Neuronal stem cell (in vitro differentiated cells): ENCODE results near the gene LOXL1.
"Not testable (repeated sequence)": the region's sequence is repeated elsewhere in the genome, so short reads cannot be mapped to it uniquely, and the experiment has no call there.

Source experiments
- DNase-seq: peaks from one replicate; pipeline ENCODE4 v3.0.0-alpha.2; 2013; ENCODE audit warnings: low spot score
- H2AFZ ChIP-seq: one replicate; pipeline ENCODE4 v1.6.1; 2013; ENCODE audit warnings: mild to moderate bottlenecking, low read length, inconsistent platforms
- H2AK5ac ChIP-seq: 2 replicates; pipeline ENCODE4 v1.6.1; 2013; ENCODE audit warnings: low read depth, mild to moderate bottlenecking, inconsistent platforms, low read length, moderate library complexity, mixed read lengths
- H2BK120ac ChIP-seq: 2 replicates; pipeline ENCODE4 v1.6.1; 2013; ENCODE audit warnings: low read depth, mild to moderate bottlenecking, inconsistent platforms, low read length, moderate library complexity, mixed read lengths
- H2BK12ac ChIP-seq: one replicate; pipeline ENCODE4 v1.6.1; 2013; ENCODE audit warnings: low read length, inconsistent platforms
- H2BK15ac ChIP-seq: 2 replicates; pipeline ENCODE4 v1.6.1; 2013; ENCODE audit warnings: mild to moderate bottlenecking, low read length, inconsistent platforms, mixed read lengths
- H2BK5ac ChIP-seq: one replicate; pipeline ENCODE4 v1.6.1; 2013; ENCODE audit warnings: inconsistent platforms, mild to moderate bottlenecking, low read length, moderate library complexity
- H3K14ac ChIP-seq: one replicate; pipeline ENCODE4 v1.6.1; 2013; ENCODE audit warnings: low read length, inconsistent platforms
- H3K18ac ChIP-seq: 2 replicates; pipeline ENCODE4 v1.6.1; 2013; ENCODE audit warnings: low read length, inconsistent platforms
- H3K23ac ChIP-seq: 2 replicates; pipeline ENCODE4 v1.6.1; 2013; ENCODE audit warnings: low read depth, mild to moderate bottlenecking, mixed read lengths, low read length, inconsistent platforms; ENCODE audit not compliant: poor library complexity
- H3K27ac ChIP-seq: replicated peaks from 3 replicates; pipeline ENCODE4 v1.5.1; 2013; ENCODE audit warnings: low read length, inconsistent platforms
- H3K27me3 ChIP-seq, 3 experiments: 2 replicates each; pipeline ENCODE4 v1.6.1; 2013; ENCODE audit warnings: low read length in 3 of 3, mild to moderate bottlenecking in 2 of 3, inconsistent platforms in 1 of 3, low read depth in 1 of 3, mixed read lengths in 1 of 3, moderate library complexity in 1 of 3; ENCODE audit not compliant: control insufficient read depth in 3 of 3, insufficient read depth in 3 of 3
- H3K36me3 ChIP-seq, 2 donors: replicated peaks in 1 of 2; 2 replicates each; pipeline ENCODE4 v1.6.1; 2013; ENCODE audit warnings: low read length in 2 of 2; ENCODE audit not compliant: control insufficient read depth in 2 of 2, insufficient read depth in 2 of 2
- H3K4ac ChIP-seq: 2 replicates; pipeline ENCODE4 v1.6.1; 2013; ENCODE audit warnings: inconsistent platforms, mild to moderate bottlenecking, low read length, moderate library complexity
- H3K4me1 ChIP-seq, 2 donors: 1 replicate in 1 of 2; 2 replicates in 1 of 2; pipeline ENCODE4 v1.6.1; 2013; ENCODE audit warnings: low read length in 2 of 2, low read depth in 1 of 2; ENCODE audit not compliant: control insufficient read depth in 2 of 2, insufficient read depth in 1 of 2
- H3K4me2 ChIP-seq: one replicate; pipeline ENCODE4 v1.6.1; 2013; ENCODE audit warnings: mild to moderate bottlenecking, low read length, inconsistent platforms; ENCODE audit not compliant: insufficient read depth, poor library complexity, severe bottlenecking
- H3K4me3 ChIP-seq, 2 donors: 2 replicates each; pipeline ENCODE4 v1.5.1; 2013; ENCODE audit warnings: low read length in 2 of 2, mild to moderate bottlenecking in 2 of 2, inconsistent platforms in 1 of 2, moderate library complexity in 1 of 2
- H3K79me1 ChIP-seq: one replicate; pipeline ENCODE4 v1.6.1; 2013; ENCODE audit warnings: low read depth, mild to moderate bottlenecking, inconsistent platforms, low read length, moderate library complexity
- H3K9ac ChIP-seq: one replicate; pipeline ENCODE4 v1.6.1; 2013; ENCODE audit warnings: mild to moderate bottlenecking, low read depth, low read length, inconsistent platforms; ENCODE audit not compliant: poor library complexity
- H3K9me3 ChIP-seq, 2 donors: replicated peaks in 1 of 2; 2 replicates each; pipeline versions ENCODE3 to v1.6.1; 2013; ENCODE audit warnings: low read length in 2 of 2, mild to moderate bottlenecking in 2 of 2, inconsistent platforms in 1 of 2, low read depth in 1 of 2, mixed read lengths in 1 of 2, moderate library complexity in 1 of 2; ENCODE audit not compliant: control insufficient read depth in 2 of 2, insufficient read depth in 1 of 2
- H4K8ac ChIP-seq: one replicate; pipeline ENCODE4 v1.6.1; 2013; ENCODE audit warnings: low read depth, mild to moderate bottlenecking, inconsistent platforms, low read length, moderate library complexity
- H4K91ac ChIP-seq: one replicate; pipeline ENCODE4 v1.6.1; 2013; ENCODE audit warnings: low read length, low read depth, mild to moderate bottlenecking, inconsistent platforms; ENCODE audit not compliant: poor library complexity
- WGBS, 2 donors: extraction: QIAGEN DNeasy Blood & Tissue Kit; methylation state at CpG; one replicate each; pipeline ENCODE4 v1.1.7; 2013; ENCODE audit warnings: missing lambda C conversion rate in 2 of 2, mixed read lengths in 1 of 2; ENCODE audit not compliant: insufficient read length in 2 of 2, insufficient replicate concordance in 1 of 2; ENCODE audit errors: extremely low coverage in 2 of 2; 5-methylcytosine and 5-hydroxymethylcytosine counted together

Gene LOXL1

DNA sequence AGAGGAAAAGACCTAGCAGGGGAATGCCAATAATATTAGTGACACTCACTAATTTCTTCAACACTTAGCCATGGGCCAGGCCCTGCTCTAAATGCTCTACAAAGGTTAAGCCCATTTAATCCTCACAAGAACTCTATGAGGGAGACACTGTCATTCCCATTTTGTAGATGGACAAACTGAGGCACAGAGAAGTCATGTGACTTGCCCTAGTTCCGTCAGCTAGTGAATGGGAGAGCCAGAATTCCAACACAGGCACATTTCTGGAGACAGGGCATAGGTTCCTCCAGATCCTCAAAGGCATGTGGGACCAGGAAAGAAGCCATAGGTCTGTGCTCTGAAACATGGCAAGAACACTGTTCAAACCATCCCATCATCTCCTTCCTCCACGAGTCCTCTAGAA, 31.5 kb downstream of the LOXL1 start:
- H4K91ac ChIP-seq: no peak overlapping the region
- no peak overlapping the region for H3K27ac ChIP-seq
- H3K4ac ChIP-seq: no peak overlapping the region
- no peak overlapping the region for H2BK5ac ChIP-seq
- no peak overlapping the region for H3K18ac ChIP-seq
- H3K9me3 ChIP-seq: no peaks in the 10 kb centered on the region
- H3K36me3 ChIP-seq: no peaks in the 10 kb centered on the region
- H2BK15ac ChIP-seq: no peak overlapping the region
- H2AK5ac ChIP-seq: no peak overlapping the region
- no peak overlapping the region for H2AFZ ChIP-seq
- no peak overlapping the region for H2BK120ac ChIP-seq
- DNase-seq: no peak
- no peak overlapping the region for H3K4me3 ChIP-seq
- no peak overlapping the region for H4K8ac ChIP-seq
- H3K4me2 ChIP-seq: no peak overlapping the region
- H2BK12ac ChIP-seq: no peak overlapping the region
- H3K23ac ChIP-seq: no peak overlapping the region
- peaks cover 0 to 9% (median 0%) of the 10 kb centered on the region in 3 experiments for H3K27me3 ChIP-seq
- H3K14ac ChIP-seq: no peak overlapping the region
- no peaks in the 10 kb centered on the region for H3K79me1 ChIP-seq
- H3K4me1 ChIP-seq: no peaks in the 10 kb centered on the region
- no peak overlapping the region for H3K9ac ChIP-seq
- WGBS, 2 donors: no CpG with 5 or more reads among the region's 2 CpGs

DNA sequence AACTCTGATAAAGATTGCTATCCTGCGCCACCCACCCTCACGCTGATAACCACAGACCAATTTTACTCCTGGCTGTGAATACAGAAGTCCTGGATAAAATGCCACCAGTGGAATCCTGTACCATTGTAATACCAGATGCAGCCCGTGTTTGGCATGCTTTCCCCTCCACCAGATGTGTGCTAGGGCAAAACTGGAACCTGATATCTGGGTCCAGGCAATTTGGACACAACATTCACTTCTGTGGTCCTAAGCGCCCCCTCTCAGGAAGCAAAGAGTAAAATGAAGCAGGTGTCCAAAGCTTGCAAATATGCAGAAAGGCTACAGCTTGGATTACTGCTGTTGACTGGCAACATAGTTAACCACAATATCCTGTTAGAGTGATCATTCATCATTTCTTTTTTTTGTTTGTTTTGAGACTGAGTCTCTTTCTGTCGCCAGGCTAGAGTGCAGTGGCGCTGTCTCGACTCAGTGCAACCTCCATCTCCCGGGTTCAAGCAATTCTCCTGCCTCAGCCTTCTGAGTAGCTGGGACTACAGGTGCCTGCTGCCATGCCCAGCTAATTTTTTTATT, 32.8 kb downstream of the LOXL1 start:
- no peak overlapping the region for H2BK12ac ChIP-seq
- no peak overlapping the region for H2AFZ ChIP-seq
- H4K91ac ChIP-seq: no peak overlapping the region
- H3K79me1 ChIP-seq: no peaks in the 10 kb centered on the region
- no peak overlapping the region for H2BK120ac ChIP-seq
- no peak overlapping the region for H2AK5ac ChIP-seq
- WGBS, 2 donors: no CpG with 5 or more reads among the region's 8 CpGs
- no peak overlapping the region for H4K8ac ChIP-seq
- no peak overlapping the region for H2BK5ac ChIP-seq
- no peak overlapping the region for H3K23ac ChIP-seq
- no peak overlapping the region for H3K18ac ChIP-seq
- H3K4ac ChIP-seq: no peak overlapping the region
- no peak overlapping the region for H3K14ac ChIP-seq
- no peak for DNase-seq
- no peak overlapping the region for H2BK15ac ChIP-seq
- no peak overlapping the region for H3K4me3 ChIP-seq
- H3K4me1 ChIP-seq: no peaks in the 10 kb centered on the region
- H3K9me3 ChIP-seq: no peaks in the 10 kb centered on the region
- no peak overlapping the region for H3K9ac ChIP-seq
- no peaks in the 10 kb centered on the region for H3K36me3 ChIP-seq
- H3K27me3 ChIP-seq: peaks cover 0 to 9% (median 0%) of the 10 kb centered on the region in 3 experiments
- no peak overlapping the region for H3K27ac ChIP-seq
- no peak overlapping the region for H3K4me2 ChIP-seq

DNA sequence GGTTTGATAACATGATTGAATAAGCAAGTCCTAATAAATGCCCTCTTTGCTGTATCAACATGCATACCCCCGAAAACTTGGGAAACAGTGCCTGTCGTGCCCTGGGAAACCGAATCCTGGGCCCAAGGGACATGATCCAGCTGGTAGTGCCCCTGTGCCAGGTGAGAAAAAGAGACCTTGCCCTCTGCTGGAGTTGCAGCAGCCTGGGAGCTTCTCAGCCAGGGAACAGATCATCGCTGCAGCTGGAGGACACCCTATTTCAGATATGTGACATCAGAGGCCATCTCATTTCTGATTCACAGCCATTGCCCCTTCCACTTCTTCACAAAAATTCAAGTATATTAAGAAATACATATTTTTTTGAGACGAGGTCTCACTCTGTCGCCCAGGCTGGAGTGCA, 33.5 kb downstream of the LOXL1 start:
- H3K4me3 ChIP-seq: no peak overlapping the region
- no peaks in the 10 kb centered on the region for H3K9me3 ChIP-seq
- H4K91ac ChIP-seq: no peak overlapping the region
- DNase-seq: no peak
- no peak overlapping the region for H4K8ac ChIP-seq
- peaks cover 0 to under 1% of the 10 kb centered on the region in 2 donors for H3K4me1 ChIP-seq
- no peak overlapping the region for H2BK120ac ChIP-seq
- H3K4ac ChIP-seq: no peak overlapping the region
- no peak overlapping the region for H2BK12ac ChIP-seq
- no peak overlapping the region for H3K14ac ChIP-seq
- H2AFZ ChIP-seq: no peak overlapping the region
- no peak overlapping the region for H3K18ac ChIP-seq
- no peak overlapping the region for H3K27ac ChIP-seq
- H3K79me1 ChIP-seq: no peaks in the 10 kb centered on the region
- H3K23ac ChIP-seq: no peak overlapping the region
- H3K27me3 ChIP-seq: peaks cover 0 to 9% (median 0%) of the 10 kb centered on the region in 3 experiments
- no peak overlapping the region for H3K9ac ChIP-seq
- H3K4me2 ChIP-seq: no peak overlapping the region
- H2AK5ac ChIP-seq: no peak overlapping the region
- no peaks in the 10 kb centered on the region for H3K36me3 ChIP-seq
- no CpG with 5 or more reads among the region's 6 CpGs for WGBS, 2 donors
- no peak overlapping the region for H2BK5ac ChIP-seq
- H2BK15ac ChIP-seq: no peak overlapping the region

DNA sequence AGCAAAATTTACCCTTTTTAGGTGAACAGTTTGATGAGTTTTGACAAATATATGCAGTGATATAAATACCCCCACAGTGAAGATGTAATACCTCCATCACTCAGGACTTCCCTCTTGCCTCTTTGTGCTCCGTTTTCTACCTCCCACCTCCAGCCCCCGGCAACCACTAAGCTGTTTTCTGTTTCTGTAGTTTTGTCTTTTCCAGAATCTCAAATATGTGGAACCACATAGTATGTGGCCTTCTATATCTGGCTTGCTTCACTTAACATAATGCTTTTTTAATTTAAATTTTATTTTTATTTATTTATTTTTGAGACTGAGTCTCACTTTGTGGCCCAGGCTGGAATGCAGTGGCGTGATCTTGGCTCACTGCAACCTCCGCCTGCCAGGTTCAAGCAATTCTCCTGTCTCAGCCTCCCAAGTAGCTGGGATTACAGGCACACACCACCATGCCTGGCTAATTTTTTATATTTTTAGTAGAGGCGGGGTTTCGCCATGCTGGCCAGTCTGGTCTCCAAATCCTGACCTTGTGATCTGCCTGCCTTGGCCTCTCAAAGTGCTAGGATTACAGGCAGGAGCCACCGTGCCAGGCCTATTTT, 34.3 kb downstream of the LOXL1 start:
- H2BK12ac ChIP-seq, H3K27ac ChIP-seq, H3K14ac ChIP-seq, H3K4ac ChIP-seq, H3K4me1 ChIP-seq, H3K36me3 ChIP-seq, H3K79me1 ChIP-seq, H3K27me3 ChIP-seq, DNase-seq, H2BK5ac ChIP-seq, H3K18ac ChIP-seq, H3K9me3 ChIP-seq, H3K9ac ChIP-seq, H3K4me2 ChIP-seq, H2AK5ac ChIP-seq, H2BK15ac ChIP-seq, H4K8ac ChIP-seq, H3K4me3 ChIP-seq, H3K23ac ChIP-seq, H4K91ac ChIP-seq, H2AFZ ChIP-seq, H2BK120ac ChIP-seq: not testable (repeated sequence)
- WGBS, 2 donors: no CpG with 5 or more reads among the region's 7 CpGs
